B cell (primary cell): ENCODE results near the gene FCHO2. TPM values are rescaled to one million over a fixed set of nuclear protein-coding genes. Genes with fewer than 3 reads are reported as not detected.

ENCODE experiments used
- ATAC-seq: fragments of 200-7000 bp; cut with Tn5 transposase; one replicate; pipeline ENCODE4 v1.10.0; 2021; ENCODE audit warnings: low read depth, mild to moderate bottlenecking, moderate number of reproducible peaks, moderate library complexity
- CTCF ChIA-PET: fragments of 350-600 bp; sonication (Branson Sonifier 250); formaldehyde crosslinking; loops from one replicate; lab custom pipeline; 2021; ENCODE audit warnings: antibody characterized with exemption, inconsistent platforms; lab: Charles Lee
- POLR2A ChIA-PET: fragments of 350-600 bp; sonication (Branson Sonifier 250); formaldehyde crosslinking; loops from one replicate; lab custom pipeline; 2021; ENCODE audit warnings: antibody characterized with exemption; lab: Charles Lee
- DNase-seq: peaks from one replicate; pipeline ENCODE4 v3.0.0; 2013
- H2AFZ ChIP-seq: 2 replicates; pipeline ENCODE4 v1.6.1; 2012; ENCODE audit warnings: mild to moderate bottlenecking, low read depth, low read length; ENCODE audit not compliant: insufficient read depth, poor library complexity, severe bottlenecking
- H3K27ac ChIP-seq, 2 donors: 1 replicate in 1 of 2; 2 replicates in 1 of 2; pipeline ENCODE4 v1.5.1; 2012 to 2013; ENCODE audit warnings: low read length in 2 of 2, mild to moderate bottlenecking in 2 of 2, moderate library complexity in 1 of 2
- H3K27me3 ChIP-seq, 4 experiments: fragments of 200-600 bp in 1 of 4; sonication (generic) in 1 of 4; replicated peaks in 1 of 4; 1 replicate in 2 of 4; 2 replicates in 2 of 4; pipeline versions ENCODE4 v1.6.1 to v1.7.0; 2013 to 2016; ENCODE audit warnings: low read length in 3 of 4, mild to moderate bottlenecking in 2 of 4, mixed read lengths in 1 of 4, moderate library complexity in 1 of 4; ENCODE audit not compliant: insufficient read depth in 4 of 4, control insufficient read depth in 3 of 4; ENCODE audit errors: control extremely low read depth in 1 of 4
- H3K36me3 ChIP-seq, 2 experiments: replicated peaks in 1 of 2; 1 replicate in 1 of 2; 2 replicates in 1 of 2; pipeline versions ENCODE4 v1.6.1 to v1.7.1; 2013; ENCODE audit warnings: low read length in 1 of 2; ENCODE audit not compliant: insufficient read depth in 2 of 2, control insufficient read depth in 1 of 2; ENCODE audit errors: control extremely low read depth in 1 of 2, extremely low read depth in 1 of 2
- H3K4me1 ChIP-seq, 2 donors: fragments of 200-600 bp in 1 of 2; sonication (generic) in 1 of 2; 1 replicate in 1 of 2; 2 replicates in 1 of 2; pipeline versions ENCODE4 v1.5.1 to v1.6.1; 2013 to 2017; ENCODE audit warnings: low read length in 2 of 2; ENCODE audit not compliant: control insufficient read depth in 2 of 2, insufficient read depth in 2 of 2
- H3K4me2 ChIP-seq: replicated peaks from 2 replicates; pipeline ENCODE3; 2012; ENCODE audit warnings: mild to moderate bottlenecking, low read depth, low read length; ENCODE audit not compliant: poor library complexity, severe bottlenecking
- H3K4me3 ChIP-seq, 5 experiments: fragments of 200-600 bp in 1 of 5; sonication (generic) in 1 of 5; 1 replicate in 3 of 5; 2 replicates in 2 of 5; pipeline versions ENCODE4 v1.5.1 to v1.7.0; 2011 to 2016; ENCODE audit warnings: low read length in 4 of 5, mild to moderate bottlenecking in 4 of 5, low read depth in 2 of 5, control low read depth in 1 of 5, moderate library complexity in 1 of 5; ENCODE audit not compliant: insufficient read depth in 1 of 5; ENCODE audit errors: control extremely low read depth in 1 of 5, extremely low read depth in 1 of 5
- H3K79me2 ChIP-seq: fragments of 200-600 bp; sonication (generic); one replicate; pipeline ENCODE4 v1.6.0; 2016; ENCODE audit warnings: low read length; ENCODE audit not compliant: control insufficient read depth, insufficient read depth
- H3K9ac ChIP-seq: fragments of 200-600 bp; sonication (generic); 2 replicates; pipeline ENCODE4 v1.6.1; 2017; ENCODE audit warnings: mild to moderate bottlenecking, low read length, moderate library complexity
- H3K9me3 ChIP-seq, 3 donors: one replicate each; pipeline versions ENCODE4 v1.6.1 to v1.7.1; 2013; ENCODE audit warnings: low read length in 2 of 3; ENCODE audit not compliant: control insufficient read depth in 2 of 3, insufficient read depth in 1 of 3; ENCODE audit errors: control extremely low read depth in 1 of 3
- H4K20me1 ChIP-seq: 2 replicates; pipeline ENCODE4 v1.6.0; 2012; ENCODE audit warnings: mild to moderate bottlenecking, low read length; ENCODE audit not compliant: insufficient read depth, control insufficient read depth, poor library complexity, severe bottlenecking
- H3K27ac Mint-ChIP-seq: one replicate; pipeline ENCODE4 v1.8.0; 2021; ENCODE audit warnings: mixed read lengths
- H3K27me3 Mint-ChIP-seq: one replicate; pipeline ENCODE4 v1.8.0; 2021; ENCODE audit warnings: mixed read lengths
- H3K4me1 Mint-ChIP-seq: one replicate; pipeline ENCODE4 v1.8.0; 2021; ENCODE audit warnings: mixed read lengths
- H3K4me3 Mint-ChIP-seq: one replicate; pipeline ENCODE4 v1.8.0; 2021; ENCODE audit warnings: mixed read lengths
- H3K9me3 Mint-ChIP-seq: one replicate; pipeline ENCODE4 v1.8.0; 2022; ENCODE audit warnings: mixed read lengths; ENCODE audit not compliant: insufficient read depth
- CTCF ChIP-seq: fragments of 200-600 bp; IDR thresholded peaks from one replicate; pipeline ENCODE4 v1.8.0; 2022; ENCODE audit warnings: antibody characterized with exemption, mild to moderate bottlenecking
- EZH2 ChIP-seq: IDR thresholded peaks from 2 replicates; pipeline ENCODE4 v1.6.1; 2012; ENCODE audit warnings: borderline replicate concordance, low read depth, mild to moderate bottlenecking, moderate library complexity, low read length; ENCODE audit not compliant: insufficient read depth, poor library complexity, severe bottlenecking
- WGBS: methylation state at CpG from one replicate; pipeline ENCODE4 v1.1.5; 2013; ENCODE audit warnings: missing lambda C conversion rate; ENCODE audit not compliant: insufficient coverage; 5-methylcytosine and 5-hydroxymethylcytosine counted together
- intact Hi-C: fragments of 100-400 bp; cut with micrococcal nuclease; formaldehyde crosslinking; loops from one replicate; pipeline ENCODE4 v1.10.0; 2022
- polyA plus RNA-seq: library from polyadenylated mRNA; depleted of rRNA; stranded (reverse); fragments of >200 nt; gene quantifications from 2 replicates; pipeline ENCODE4 v1.2.3, GENCODE V29; 2012
- total RNA-seq, 2 donors: library from RNA; stranded (reverse); fragments of 120-200 nt in 1 of 2; gene quantifications; 1 replicate in 1 of 2; 2 replicates in 1 of 2; pipeline versions ENCODE4 v1.2.3 to v1.2.4, GENCODE V29; 2013 to 2022

FCHO2 gene
- total and polyA plus RNA-seq, 2 donors (not counting 1 experiment from before 2014, with no cell fraction given) = 1.5 to 11.0 TPM

- no peak overlapping the region for H3K27ac ChIP-seq
- H3K9me3 Mint-ChIP-seq = no peaks in the 10 kb centered on the region
- intact Hi-C loops = no loop called here
- ChIA-PET POLR2A (no interaction called here), CTCF (no interaction called here)
- no peaks in the 10 kb centered on the region for H3K4me1 ChIP-seq
- no peaks in the 10 kb centered on the region for H4K20me1 ChIP-seq
- no peaks in the 10 kb centered on the region for H3K79me2 ChIP-seq
- no peak overlapping the region for H3K9ac ChIP-seq
- H3K4me3 ChIP-seq = no peak overlapping the region
- peaks cover 0 to 26% (median 7%) of the 10 kb centered on the region in 4 experiments for H3K27me3 ChIP-seq
- no peak overlapping the region for H3K4me2 ChIP-seq
- no peaks in the 10 kb centered on the region for H3K4me1 Mint-ChIP-seq
- H3K27me3 Mint-ChIP-seq = peaks cover 33% of the 10 kb centered on the region
- H3K9me3 ChIP-seq = peaks cover 0 to 8% (median 0%) of the 10 kb centered on the region in 3 donors
- ATAC-seq (no peak), DNase-seq (no peak)
- no peak overlapping the region for H3K4me3 Mint-ChIP-seq
- H3K36me3 ChIP-seq = no peaks in the 10 kb centered on the region
- TF ChIP-seq CTCF = no peak
- H2AFZ ChIP-seq = no peak overlapping the region
- WGBS = 94% methylated on average over 3 of the region's 3 CpGs
- no peak overlapping the region for H3K27ac Mint-ChIP-seq
Observed at GRCh38 chr5:73135021-73135420, 179.2 kb downstream of the FCHO2 start.

GRCh38 chr5:73135429-73136054 is 179.7 kb downstream of the FCHO2 start:
- Mint-ChIP-seq H3K27ac (no peak overlapping the region), H3K4me3 (no peak overlapping the region), H3K4me1 (no peaks in the 10 kb centered on the region), H3K27me3 (peaks cover 32% of the 10 kb centered on the region), H3K9me3 (no peaks in the 10 kb centered on the region)
- Histone ChIP-seq H3K9ac (no peak overlapping the region), H3K4me2 (no peak overlapping the region), H3K36me3 (no peaks in the 10 kb centered on the region), H3K9me3 (peaks cover 0 to 8% (median 0%) of the 10 kb centered on the region in 3 donors), H3K79me2 (no peaks in the 10 kb centered on the region), H3K4me1 (no peaks in the 10 kb centered on the region), H3K27ac (no peak overlapping the region), H3K27me3 (peaks cover 0 to 26% (median 7%) of the 10 kb centered on the region in 4 experiments), H3K4me3 (no peak overlapping the region), H2AFZ (no peak overlapping the region), H4K20me1 (no peaks in the 10 kb centered on the region)
- CTCF ChIA-PET = no interaction called here
- peak; percentile 16 for TF ChIP-seq CTCF
- no peak for TF ChIP-seq EZH2
- no peak for DNase-seq
- WGBS = 72% methylated on average over 3 of the region's 6 CpGs
- POLR2A ChIA-PET = no interaction called here
- ATAC-seq = no peak
- intact Hi-C loops = no loop called here
